K562 (cell line): ENCODE data around the gene TPO. TPM values are rescaled to one million over a fixed set of nuclear protein-coding genes. Genes with fewer than 3 reads are reported as not detected.

Experiments used
- ATAC-seq: fragments of 200-7000 bp; cut with Tn5 transposase; 3 replicates; pipeline ENCODE4 v1.9.1; 2020; ENCODE audit warnings: moderate library complexity
- BruUV-seq: library from RNA; stranded (reverse); fragments of 400-500 nt; replicated peaks from 2 replicates; lab custom pipeline; 2021; lab: Mats Ljungman, UMichigan
- CTCF ChIA-PET: fragments of 300-600 bp; formaldehyde crosslinking; extraction: SDS; loops from one replicate; lab custom pipeline; 2021; ENCODE audit warnings: low intra/inter-chr PET ratio; lab: Yijun Ruan, JAX
- POLR2A ChIA-PET: fragments of 300-600, 350-650 bp; sonication (Branson Sonifier 250); formaldehyde crosslinking; extraction: SDS; loops from one replicate; lab custom pipeline; 2021; ENCODE audit warnings: antibody characterized with exemption, inconsistent platforms; lab: Yijun Ruan, JAX
- DNase-seq, 4 experiments: peaks; one replicate each; pipeline versions ENCODE4 v3.0.0 to v3.0.0-alpha.2; 2011 to 2018; ENCODE audit warnings: low spot score in 3 of 4, mixed read lengths in 3 of 4; ENCODE audit errors: extremely low read depth in 1 of 4
- FAIRE-seq: peaks from 2 replicates; lab custom pipeline; 2011; peaks lifted over from hg19 to GRCh38; lab: Jason Lieb, UNC
- H2AFZ ChIP-seq: 2 replicates; pipeline ENCODE4 v1.6.0; 2011; ENCODE audit warnings: low read depth, low read length, control low read depth, inconsistent platforms
- H3K27ac ChIP-seq: fragments of 200-600 bp; 3 replicates; pipeline ENCODE4 v1.8.0; 2011; ENCODE audit warnings: low read depth, mild to moderate bottlenecking, control low read depth, inconsistent platforms, low read length, moderate library complexity, mixed read lengths; ENCODE audit errors: extremely low read depth
- H3K27me3 ChIP-seq, 2 experiments: fragments of 300-600 bp in 1 of 2; 2 replicates in 1 of 2; 3 replicates in 1 of 2; pipeline versions ENCODE4 v1.6.0 to v1.8.0; 2011; ENCODE audit warnings: inconsistent platforms in 2 of 2, low read length in 2 of 2, mild to moderate bottlenecking in 1 of 2, mixed read lengths in 1 of 2, moderate library complexity in 1 of 2; ENCODE audit not compliant: control insufficient read depth in 2 of 2, insufficient read depth in 2 of 2
- H3K36me3 ChIP-seq: fragments of 300-600 bp; 3 replicates; pipeline ENCODE4 v1.8.0; 2011; ENCODE audit warnings: mild to moderate bottlenecking, low read length, inconsistent platforms; ENCODE audit not compliant: control insufficient read depth, insufficient read depth
- H3K4me1 ChIP-seq, 2 experiments: fragments of 200-600 bp in 1 of 2; replicated peaks in 1 of 2; 2 replicates in 1 of 2; 3 replicates in 1 of 2; pipeline versions ENCODE4 v1.5.1 to v1.8.0; 2011; ENCODE audit warnings: inconsistent platforms in 2 of 2, low read length in 2 of 2, mild to moderate bottlenecking in 1 of 2, mixed read lengths in 1 of 2, moderate library complexity in 1 of 2; ENCODE audit not compliant: control insufficient read depth in 2 of 2, insufficient read depth in 2 of 2
- H3K4me2 ChIP-seq: 2 replicates; pipeline ENCODE4 v1.6.1; 2011; ENCODE audit warnings: low read length, control low read depth, inconsistent platforms, mixed read lengths; ENCODE audit not compliant: insufficient read depth
- H3K4me3 ChIP-seq: fragments of 200-600 bp; sonication (generic), shearing (Covaris generic); 2 replicates; pipeline ENCODE4 v1.5.1; 2016; ENCODE audit warnings: control low read depth, inconsistent platforms
- H3K79me2 ChIP-seq: fragments of 200-600 bp; 3 replicates; pipeline ENCODE4 v1.8.0; 2011; ENCODE audit warnings: low read length, inconsistent platforms; ENCODE audit not compliant: control insufficient read depth, insufficient read depth
- H3K9ac ChIP-seq, 2 experiments: 2 replicates each; pipeline versions ENCODE4 v1.6.0 to v1.6.1; 2011; ENCODE audit warnings: low read depth in 2 of 2, low read length in 2 of 2, control low read depth in 1 of 2, inconsistent platforms in 1 of 2, mild to moderate bottlenecking in 1 of 2, mixed read lengths in 1 of 2; ENCODE audit not compliant: insufficient read depth in 1 of 2
- H3K9me1 ChIP-seq: one replicate; pipeline ENCODE4 v1.6.0; 2011; ENCODE audit warnings: inconsistent platforms, mild to moderate bottlenecking, low read length, moderate library complexity; ENCODE audit not compliant: control insufficient read depth, insufficient read depth
- H3K9me3 ChIP-seq: replicated peaks from 2 replicates; pipeline ENCODE4 v1.5.1; 2011; ENCODE audit warnings: low read depth, low read length, inconsistent platforms; ENCODE audit not compliant: control insufficient read depth, insufficient read depth
- H4K20me1 ChIP-seq: replicated peaks from 2 replicates; pipeline ENCODE4 v1.6.1; 2011; ENCODE audit warnings: low read length, inconsistent platforms, mixed read lengths; ENCODE audit not compliant: control insufficient read depth, insufficient read depth
- ARID4B ChIP-seq: sonication (generic); formaldehyde crosslinking; IDR thresholded peaks from 2 replicates; pipeline ENCODE4 v1.8.0; 2022; ENCODE audit warnings: mild to moderate bottlenecking, missing genetic modification reagents
- ATF2 ChIP-seq: sonication (generic); formaldehyde crosslinking; IDR thresholded peaks from 2 replicates; pipeline ENCODE4 v1.8.1; 2022; ENCODE audit warnings: missing genetic modification reagents
- DPF2 ChIP-seq: fragments of 450-650 bp; IDR thresholded peaks from 2 replicates; pipeline ENCODE4 v1.6.1; 2016
- ELF2 ChIP-seq: fragments of 250-450 bp; sonication (Bioruptor Pico); IDR thresholded peaks from 2 replicates; pipeline ENCODE4 v1.5.0; 2021; ENCODE audit warnings: mild to moderate bottlenecking
- GATAD2A ChIP-seq: fragments of 450-650 bp; IDR thresholded peaks from 2 replicates; pipeline ENCODE4 v1.6.1; 2017
- MAX ChIP-seq: sonication (generic); formaldehyde crosslinking; IDR thresholded peaks from 2 replicates; pipeline ENCODE4 v1.9.0; 2022; ENCODE audit warnings: mild to moderate bottlenecking, missing genetic modification reagents
- PHF21A ChIP-seq: fragments of 450-650 bp; IDR thresholded peaks from 2 replicates; pipeline ENCODE4 v1.6.1; 2017; ENCODE audit warnings: low read depth, borderline replicate concordance
- TARDBP ChIP-seq: fragments of 450-650 bp; IDR thresholded peaks from 2 replicates; pipeline ENCODE4 v1.6.1; 2016
- ZNF347 ChIP-seq: fragments of 450-650 bp; formaldehyde crosslinking; IDR thresholded peaks from 2 replicates; pipeline ENCODE4 v1.4.0; 2020; ENCODE audit warnings: low read depth, mild to moderate bottlenecking, moderate library complexity
- ZNF354B ChIP-seq: fragments of 250-450 bp; sonication (Bioruptor Pico); IDR thresholded peaks from 2 replicates; pipeline ENCODE4 v1.4.0; 2020
- ZNF75A ChIP-seq: fragments of 450-650 bp; formaldehyde crosslinking; IDR thresholded peaks from 2 replicates; pipeline ENCODE4 v1.4.0; 2020; ENCODE audit warnings: mild to moderate bottlenecking
- WGBS: fragments of 100-300 bp; shearing (Covaris generic); methylation state at CpG from one replicate; pipeline ENCODE4 v1.1.6; 2016; ENCODE audit warnings: low coverage, mixed read lengths; ENCODE audit not compliant: insufficient coverage; ENCODE audit errors: missing lambda C conversion rate; 5-methylcytosine and 5-hydroxymethylcytosine counted together
- in situ Hi-C: fragments of 300-500 bp; cut with MboI; formaldehyde crosslinking; loops from 4 replicates; pipeline ENCODE4 v1.15.0; 2018; ENCODE audit warnings: inconsistent platforms, mixed read lengths
- intact Hi-C: fragments of 100-400 bp; cut with micrococcal nuclease; formaldehyde crosslinking; loops from 2 replicates; pipeline ENCODE4 v1.14.2; 2022
- polyA plus RNA-seq, 8 experiments: library from polyadenylated mRNA; depleted of rRNA in 4 of 8; stranded (reverse) in 5 of 8; unstranded in 3 of 8; fragments of >200 nt; fragmentation: Nextera tagmentation in 2 of 8; fragmentation: Illumina TruSeq in 1 of 8; extraction: Ambion mirVana in 2 of 8; extraction: Trizol in 1 of 8; gene quantifications; 2 replicates each; pipeline versions ENCODE4 v1.2.1 to v1.2.3, GENCODE V29; 2011 to 2014; ENCODE audit warnings: inconsistent platforms in 1 of 8, missing spikeins in 1 of 8
- total RNA-seq, 7 experiments: library from RNA; depleted of rRNA in 6 of 7; stranded (reverse); fragments of >200 nt in 6 of 7; fragmentation: Illumina TruSeq in 2 of 7; extraction: Trizol in 2 of 7; gene quantifications; 2 replicates each; pipeline versions ENCODE4 v1.2.1 to v1.2.3, GENCODE V29; 2011 to 2021; ENCODE audit warnings: low replicate concordance in 1 of 7

The TPO gene
- total and polyA plus RNA-seq, 9 of the 15 experiments (the other 6 are each of a cell fraction or from before 2014, with no cell fraction given) = not detected

GRCh38 chr2:1420746-1421480 is 7.7 kb downstream of the TPO start:
- Histone ChIP-seq H3K27me3 (peaks cover 0 to 24% of the 10 kb centered on the region in 2 experiments; a peak in 3 of 5 replicates), H3K9ac (no peak overlapping the region), H3K4me2 (no peak overlapping the region), H3K9me3 (no peaks in the 10 kb centered on the region), H3K4me3 (no peak overlapping the region), H4K20me1 (no peaks in the 10 kb centered on the region), H3K79me2 (no peaks in the 10 kb centered on the region), H2AFZ (no peak overlapping the region), H3K36me3 (no peaks in the 10 kb centered on the region), H3K4me1 (no peaks in the 10 kb centered on the region)
- intact Hi-C loops = no loop called here
- ChIA-PET POLR2A (no interaction called here), CTCF (no interaction called here)
- in situ Hi-C loops = no loop called here
- DNase-seq (no peak), FAIRE-seq (no peak), ATAC-seq (no peak)
- WGBS = under 1% methylated on average over 23 of the region's 23 CpGs
- BruUV-seq = no TSS peak
- TF ChIP-seq TARDBP = no peak
- TF ChIP-seq, all 486 proteins: peak for 0
- no peaks in the 10 kb centered on the region for H3K9me1 ChIP-seq
- no peak overlapping the region for H3K27ac ChIP-seq

- ChIA-PET POLR2A (no interaction called here), CTCF (no interaction called here)
- 6% methylated on average over 12 of the region's 14 CpGs for WGBS
- FAIRE-seq (no peak), ATAC-seq (no peak), DNase-seq (no peak)
- no peaks in the 10 kb centered on the region for H4K20me1 ChIP-seq
- BruUV-seq = no TSS peak
- H3K27ac ChIP-seq = no peak overlapping the region
- in situ Hi-C loops = no loop called here
- no peaks in the 10 kb centered on the region for H3K79me2 ChIP-seq
- H3K9ac ChIP-seq = no peak overlapping the region
- H3K27me3 ChIP-seq = peaks cover 0 to 24% of the 10 kb centered on the region in 2 experiments; a peak in 3 of 5 replicates
- H3K9me3 ChIP-seq = no peaks in the 10 kb centered on the region
- no peaks in the 10 kb centered on the region for H3K9me1 ChIP-seq
- H3K4me2 ChIP-seq = no peak overlapping the region
- no peak overlapping the region for H3K4me3 ChIP-seq
- intact Hi-C loops = no loop called here
- no peaks in the 10 kb centered on the region for H3K4me1 ChIP-seq
- H2AFZ ChIP-seq = no peak overlapping the region
- no peaks in the 10 kb centered on the region for H3K36me3 ChIP-seq
- TF ChIP-seq ZNF347 (CRISPR knock-in tag) (no peak), ZNF354B (CRISPR knock-in tag) (no peak), PHF21A (no peak), GATAD2A (no peak), MAX (CRISPR knock-in tag) (no peak), ATF2 (CRISPR knock-in tag) (no peak), ZNF75A (CRISPR knock-in tag) (no peak), DPF2 (no peak), ELF2 (CRISPR knock-in tag) (no peak), ARID4B (no peak)
Observed at GRCh38 chr2:1421731-1422130, 8.5 kb downstream of the TPO start.
